Measurements from ENCODE around the gene LRTM2.

DNA sequence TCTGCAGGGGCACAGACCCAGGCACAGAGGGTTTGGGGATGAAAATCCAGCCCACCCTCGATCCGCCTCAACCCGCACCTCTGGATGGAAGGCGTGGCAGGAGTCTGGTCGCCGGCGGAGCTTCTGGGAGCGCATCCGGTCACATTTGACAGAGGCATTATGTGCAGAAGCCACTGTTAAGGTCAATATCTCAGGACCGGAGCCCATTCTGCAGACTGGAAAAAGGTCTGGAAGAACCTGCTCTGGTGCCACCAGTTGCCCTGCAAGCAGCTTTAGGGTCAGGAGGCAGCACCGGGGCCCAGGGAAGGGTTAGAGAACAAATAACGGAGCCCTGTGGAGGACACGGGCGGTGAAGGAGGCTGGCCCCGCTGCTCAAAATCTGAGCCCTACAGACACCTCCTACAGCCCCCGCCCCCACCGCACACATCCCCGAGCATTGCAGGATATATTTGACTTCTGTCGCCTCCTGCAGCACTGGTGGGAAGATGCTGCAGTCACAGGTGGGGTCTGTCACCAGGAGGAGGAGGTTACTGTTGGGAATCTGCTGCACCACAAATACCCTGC, 25.1 kb upstream of the LRTM2 start:
- TF ChIP-seq POLR2AphosphoS5 (IDR thresholded peaks at IDR 0.05) = no peak
- TF ChIP-seq, protein P1, sequence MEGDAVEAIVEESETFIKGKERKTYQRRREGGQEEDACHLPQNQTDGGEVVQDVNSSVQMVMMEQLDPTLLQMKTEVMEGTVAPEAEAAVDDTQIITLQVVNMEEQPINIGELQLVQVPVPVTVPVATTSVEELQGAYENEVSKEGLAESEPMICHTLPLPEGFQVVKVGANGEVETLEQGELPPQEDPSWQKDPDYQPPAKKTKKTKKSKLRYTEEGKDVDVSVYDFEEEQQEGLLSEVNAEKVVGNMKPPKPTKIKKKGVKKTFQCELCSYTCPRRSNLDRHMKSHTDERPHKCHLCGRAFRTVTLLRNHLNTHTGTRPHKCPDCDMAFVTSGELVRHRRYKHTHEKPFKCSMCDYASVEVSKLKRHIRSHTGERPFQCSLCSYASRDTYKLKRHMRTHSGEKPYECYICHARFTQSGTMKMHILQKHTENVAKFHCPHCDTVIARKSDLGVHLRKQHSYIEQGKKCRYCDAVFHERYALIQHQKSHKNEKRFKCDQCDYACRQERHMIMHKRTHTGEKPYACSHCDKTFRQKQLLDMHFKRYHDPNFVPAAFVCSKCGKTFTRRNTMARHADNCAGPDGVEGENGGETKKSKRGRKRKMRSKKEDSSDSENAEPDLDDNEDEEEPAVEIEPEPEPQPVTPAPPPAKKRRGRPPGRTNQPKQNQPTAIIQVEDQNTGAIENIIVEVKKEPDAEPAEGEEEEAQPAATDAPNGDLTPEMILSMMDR (IDR thresholded peaks at IDR 0.05) = no peak
- TF ChIP-seq POLR2A (IDR thresholded peaks at IDR 0.05) = no peak
- TF ChIP-seq EP300 (IDR thresholded peaks at IDR 0.05) = no peak

All from gastroesophageal sphincter (tissue), 3 donors.